HCT116 (cell line): Measurements from ENCODE around the gene HCN4. TPM values are rescaled to one million over a fixed set of nuclear protein-coding genes. Genes with fewer than 3 reads are reported as not detected.

Source experiments
- ATAC-seq: fragments of 200-7000 bp; cut with Tn5 transposase; 2 replicates; pipeline ENCODE4 v1.9.1; 2020; ENCODE audit warnings: mild to moderate bottlenecking, moderate library complexity
- BruUV-seq: library from RNA; stranded (reverse); fragments of 400-500 nt; replicated peaks from 2 replicates; lab custom pipeline; 2021; lab: Mats Ljungman, UMichigan
- CTCF ChIA-PET: fragments of 300-600 bp; sonication (Branson Sonifier 250); formaldehyde crosslinking; loops from one replicate; lab custom pipeline; 2021; ENCODE audit warnings: antibody characterized with exemption; lab: Charles Lee
- POLR2A ChIA-PET: fragments of 300-600, 350-600 bp; sonication (Branson Sonifier 250); formaldehyde crosslinking; loops from one replicate; lab custom pipeline; 2021; ENCODE audit warnings: antibody characterized with exemption; lab: Charles Lee
- RAD21 ChIA-PET, 2 experiments: fragments of 300-600 bp; sonication (Branson Sonifier 250); formaldehyde crosslinking; loops; one replicate each; lab custom pipeline; 2023; ENCODE audit warnings: low total read pairs in 2 of 2; ENCODE audit not compliant: uncharacterized antibody in 2 of 2, unreplicated experiment in 2 of 2, low non-redundant PET in 1 of 2; lab: Charles Lee
- DNase-seq: peaks from one replicate; pipeline ENCODE4 v3.0.0-alpha.2; 2010; ENCODE audit warnings: low read depth, low spot score
- H2AFZ ChIP-seq: fragments of 200-600 bp; shearing (Covaris generic), sonication (generic); 2 replicates; pipeline ENCODE4 v1.6.1; 2017; ENCODE audit warnings: low read depth, mixed run types, mixed read lengths, antibody characterized with exemption, low read length; ENCODE audit not compliant: poor library complexity, severe bottlenecking
- H3K27ac ChIP-seq: 2 replicates; pipeline ENCODE4 v1.5.1; 2012; ENCODE audit warnings: low read depth, low read length
- H3K27me3 ChIP-seq: fragments of 200-600 bp; sonication (generic); 2 replicates; pipeline ENCODE4 v1.6.1; 2016; ENCODE audit warnings: mixed run types, low read length, mixed read lengths; ENCODE audit not compliant: insufficient read depth
- H3K36me3 ChIP-seq, 2 experiments: fragments of 200-500 bp in 1 of 2; fragments of 200-600 bp in 1 of 2; sonication (Bioruptor generic) in 1 of 2; sonication (generic) in 1 of 2; 2 replicates each; pipeline versions ENCODE4 v1.5.1 to v1.6.1; 2014 to 2016; ENCODE audit warnings: low read length in 2 of 2, inconsistent platforms in 1 of 2, mixed read lengths in 1 of 2, mixed run types in 1 of 2; ENCODE audit not compliant: insufficient read depth in 2 of 2, control insufficient read depth in 1 of 2
- H3K4me1 ChIP-seq, 2 experiments: fragments of 200-600 bp in 1 of 2; sonication (generic) in 1 of 2; 2 replicates each; pipeline versions ENCODE4 v1.5.1 to v1.6.1; 2012 to 2017; ENCODE audit warnings: low read length in 2 of 2, inconsistent platforms in 1 of 2, mild to moderate bottlenecking in 1 of 2, mixed read lengths in 1 of 2, mixed run types in 1 of 2, moderate library complexity in 1 of 2; ENCODE audit not compliant: insufficient read depth in 2 of 2, control insufficient read depth in 1 of 2
- H3K4me2 ChIP-seq: fragments of 200-600 bp; sonication (generic); 2 replicates; pipeline ENCODE4 v1.6.1; 2017; ENCODE audit warnings: mixed run types, low read length, mixed read lengths
- H3K4me3 ChIP-seq, 2 experiments: fragments of 200-600 bp in 1 of 2; sonication (generic) in 1 of 2; replicated peaks in 1 of 2; 2 replicates each; pipeline ENCODE4 v1.5.1; 2011 to 2016; ENCODE audit warnings: low read length in 2 of 2, control low read depth in 1 of 2, low read depth in 1 of 2, mild to moderate bottlenecking in 1 of 2, mixed read lengths in 1 of 2, mixed run types in 1 of 2
- H3K79me2 ChIP-seq: fragments of 200-600 bp; sonication (generic); 2 replicates; pipeline ENCODE4 v1.6.1; 2017; ENCODE audit warnings: mild to moderate bottlenecking, mixed run types, low read length, moderate library complexity, mixed read lengths; ENCODE audit not compliant: insufficient read depth
- H3K9ac ChIP-seq: fragments of 200-600 bp; sonication (generic); 2 replicates; pipeline ENCODE4 v1.6.1; 2016; ENCODE audit warnings: low read length, mixed read lengths
- H3K9me2 ChIP-seq: fragments of 200-600 bp; sonication (generic), shearing (Covaris generic); 2 replicates; pipeline ENCODE4 v1.6.1; 2017; ENCODE audit warnings: mixed run types, mild to moderate bottlenecking, moderate library complexity; ENCODE audit not compliant: insufficient read depth
- H3K9me3 ChIP-seq, 2 experiments: fragments of 200-500 bp in 1 of 2; fragments of 200-600 bp in 1 of 2; sonication (Bioruptor generic) in 1 of 2; sonication (generic) in 1 of 2; 2 replicates each; pipeline ENCODE4 v1.6.1; 2014 to 2017; ENCODE audit warnings: low read length in 2 of 2, mixed read lengths in 2 of 2, inconsistent platforms in 1 of 2, low read depth in 1 of 2, mild to moderate bottlenecking in 1 of 2, mixed run types in 1 of 2, moderate library complexity in 1 of 2; ENCODE audit not compliant: control insufficient read depth in 1 of 2, insufficient read depth in 1 of 2
- H4K20me1 ChIP-seq: fragments of 200-600 bp; sonication (generic), shearing (Covaris generic); 2 replicates; pipeline ENCODE4 v1.6.1; 2017; ENCODE audit warnings: mixed run types, mild to moderate bottlenecking, moderate library complexity; ENCODE audit not compliant: insufficient read depth
- POLR2AphosphoS5 ChIP-seq: IDR thresholded peaks from 2 replicates; pipeline ENCODE4 v1.6.1; 2011; ENCODE audit warnings: mild to moderate bottlenecking, low read depth, low read length, moderate library complexity
- SRF ChIP-seq: IDR thresholded peaks from 2 replicates; pipeline ENCODE4 v1.6.1; 2012; ENCODE audit warnings: low read depth
- TCF7L2 ChIP-seq: IDR thresholded peaks from 2 replicates; pipeline ENCODE4 v1.7.0; 2011; ENCODE audit warnings: borderline replicate concordance, inconsistent platforms; ENCODE audit not compliant: insufficient read depth, insufficient read length; ENCODE audit errors: extremely low read depth
- intact Hi-C: fragments of 100-400 bp; cut with micrococcal nuclease; formaldehyde crosslinking; loops from 2 replicates; pipeline ENCODE4 v1.10.0; 2022
- total RNA-seq: library from RNA; stranded (reverse); gene quantifications from one replicate; pipeline ENCODE4 v1.2.1, GENCODE V29; 2021; ENCODE audit not compliant: unreplicated experiment

Gene HCN4
- total RNA-seq, 1 experiment from 2014 or later, result 1.7 TPM

DNA sequence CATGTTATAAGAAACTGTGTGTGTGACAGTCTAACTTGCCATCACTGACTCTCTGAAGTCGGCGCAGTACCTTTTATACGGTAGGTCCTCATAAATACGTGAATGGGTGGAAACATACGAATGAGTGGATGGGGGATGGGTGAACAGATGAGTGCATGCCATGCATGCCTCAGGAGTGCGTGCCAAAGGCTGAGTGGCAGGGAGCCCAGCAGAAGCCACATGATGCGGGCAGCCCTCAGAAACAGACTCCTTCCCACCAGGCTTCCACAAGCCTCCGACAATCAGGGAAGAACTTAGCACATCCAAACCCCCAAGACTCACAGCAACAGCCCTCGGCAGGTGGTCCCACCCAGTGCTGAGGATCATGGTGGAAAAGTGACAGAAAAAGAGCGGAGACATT is 16.7 kb downstream of the HCN4 start:
- DNase-seq, result no peak
- Histone ChIP-seq H3K36me3 (no peaks in the 10 kb centered on the region), H3K27ac (no peak overlapping the region), H3K9ac (no peak overlapping the region), H3K9me2 (no peaks in the 10 kb centered on the region), H3K9me3 (no peaks in the 10 kb centered on the region), H4K20me1 (no peaks in the 10 kb centered on the region), H3K4me3 (no peak overlapping the region), H3K79me2 (no peaks in the 10 kb centered on the region), H2AFZ (no peak overlapping the region), H3K4me1 (peaks cover 3 to 9% of the 10 kb centered on the region in 2 experiments; a peak in 3 of 4 replicates), H3K4me2 (no peak overlapping the region), H3K27me3 (peaks cover 40% of the 10 kb centered on the region; the same call in 1 of the 2 replicates)
- no TSS peak for BruUV-seq
- CTCF ChIA-PET, result no interaction called here
- intact Hi-C loops, result no loop called here
- no peak for TF ChIP-seq TCF7L2
- no peak for TF ChIP-seq SRF
- POLR2A ChIA-PET, result no interaction called here
- no peak for ATAC-seq
- RAD21 ChIA-PET, result no interaction called here

- POLR2A ChIA-PET, result no interaction called here
- intact Hi-C loops, result no loop called here
- RAD21 ChIA-PET, result no interaction called here
- Histone ChIP-seq H4K20me1 (no peaks in the 10 kb centered on the region), H3K27ac (no peak overlapping the region), H3K79me2 (no peaks in the 10 kb centered on the region), H3K9ac (no peak overlapping the region), H3K9me2 (no peaks in the 10 kb centered on the region), H3K27me3 (peaks cover 41% of the 10 kb centered on the region; the same call in 1 of the 2 replicates), H3K4me3 (no peak overlapping the region), H2AFZ (no peak overlapping the region), H3K9me3 (no peaks in the 10 kb centered on the region), H3K4me1 (peaks cover 3 to 10% of the 10 kb centered on the region in 2 experiments; a peak in 3 of 4 replicates), H3K36me3 (no peaks in the 10 kb centered on the region), H3K4me2 (no peak overlapping the region)
- CTCF ChIA-PET, result no interaction called here
- DNase-seq, result no peak
- BruUV-seq, result no TSS peak
- no peak for ATAC-seq
- no peak for TF ChIP-seq POLR2AphosphoS5
Observed at GRCh38 chr15:73349191-73349590, 19.6 kb downstream of the HCN4 start.
